Central memory CD4-positive, alpha-beta T cell (primary cell): Measurements from ENCODE around the gene NPFF.
A peak's percentile ranks its signal among the peaks of the same experiment; 100 is the strongest.
"Not testable (repeated sequence)": the region's sequence is repeated elsewhere in the genome, so short reads cannot be mapped to it uniquely, and the experiment has no call there.

Source experiments
- DNase-seq: peaks from one replicate; pipeline ENCODE4 v3.0.0; 2022
- total RNA-seq, 3 experiments: gene quantifications; one replicate each; lab custom pipeline; 2026; lab: John Stamatoyannopoulos, UW

NPFF gene, protein sequence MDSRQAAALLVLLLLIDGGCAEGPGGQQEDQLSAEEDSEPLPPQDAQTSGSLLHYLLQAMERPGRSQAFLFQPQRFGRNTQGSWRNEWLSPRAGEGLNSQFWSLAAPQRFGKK
- total RNA-seq = 0.14 to 0.33 (median 0.19) reads per million in 3 experiments

DNA sequence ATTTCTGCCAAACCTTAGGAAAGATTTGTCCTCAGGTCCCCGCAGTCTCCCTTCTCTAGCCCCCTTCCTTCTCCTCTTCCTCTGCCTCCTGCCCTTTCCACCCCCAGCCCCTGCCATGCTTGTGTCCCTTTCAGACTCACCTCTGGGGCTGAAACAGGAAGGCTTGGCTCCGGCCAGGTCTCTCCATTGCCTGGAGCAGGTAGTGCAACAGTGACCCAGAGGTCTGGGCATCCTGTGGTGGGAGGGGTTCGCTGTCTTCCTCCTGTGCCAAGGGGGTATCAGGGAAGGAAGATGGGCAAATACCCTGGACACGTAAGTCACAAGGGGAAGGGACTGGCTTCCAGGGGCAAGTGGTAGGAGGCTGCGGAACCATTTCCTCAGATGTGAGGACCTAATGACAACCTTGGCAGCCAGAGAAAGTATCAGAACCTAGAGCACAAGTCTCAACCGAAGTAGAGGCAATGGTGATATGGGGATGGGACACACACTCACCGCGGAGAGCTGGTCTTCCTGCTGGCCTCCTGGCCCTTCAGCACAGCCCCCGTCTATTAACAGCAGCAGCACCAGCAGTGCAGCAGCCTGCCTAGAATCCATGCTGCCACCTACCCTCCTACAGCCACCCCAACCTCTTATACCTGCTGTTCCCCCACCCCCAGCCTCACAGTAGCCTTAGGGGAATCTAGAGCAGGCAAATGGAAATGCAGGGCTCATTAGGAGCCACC lies at the start of gene NPFF:
TSS of gene NPFF (minus strand) at position 604 of the 722 bp plus-strand sequence. CDS start at position 594, 10 bp downstream.
- no peak for DNase-seq

- DNase-seq = no peak
Measured at GRCh38 chr12:53552361-53553327, 45.4 kb upstream of the NPFF start.

- DNase-seq = no peak
Measured at GRCh38 chr12:53551889-53552291, 44.6 kb upstream of the NPFF start.

- no peak for DNase-seq
Measured at GRCh38 chr12:53550595-53550994, 43.3 kb upstream of the NPFF start.

- DNase-seq = not testable (repeated sequence)
Measured at GRCh38 chr12:53550131-53550530, 42.8 kb upstream of the NPFF start.

- not testable (repeated sequence) for DNase-seq
Measured at GRCh38 chr12:53548354-53548753, 41.1 kb upstream of the NPFF start.

DNA sequence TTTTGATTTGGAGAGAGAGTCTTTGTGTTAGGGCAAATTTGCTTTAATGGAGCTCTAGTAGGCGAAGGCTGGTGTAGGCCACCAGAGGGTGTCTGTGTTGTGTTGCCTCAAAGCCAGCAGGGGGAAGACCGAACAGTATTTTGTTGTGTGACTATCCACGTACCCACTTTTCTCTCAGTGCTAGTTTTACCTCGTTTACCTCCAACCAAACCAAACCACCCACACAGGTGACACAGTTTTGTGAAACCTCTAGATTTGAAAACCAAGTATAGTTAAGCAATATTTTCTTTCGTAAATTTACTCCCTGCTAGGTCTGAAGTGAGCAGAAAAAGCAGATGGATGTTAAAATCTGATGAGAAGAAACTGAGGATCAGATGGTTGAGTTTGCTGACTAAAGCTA lies 36.3 kb upstream of the NPFF start:
- DNase-seq = peak; percentile 53

DNA sequence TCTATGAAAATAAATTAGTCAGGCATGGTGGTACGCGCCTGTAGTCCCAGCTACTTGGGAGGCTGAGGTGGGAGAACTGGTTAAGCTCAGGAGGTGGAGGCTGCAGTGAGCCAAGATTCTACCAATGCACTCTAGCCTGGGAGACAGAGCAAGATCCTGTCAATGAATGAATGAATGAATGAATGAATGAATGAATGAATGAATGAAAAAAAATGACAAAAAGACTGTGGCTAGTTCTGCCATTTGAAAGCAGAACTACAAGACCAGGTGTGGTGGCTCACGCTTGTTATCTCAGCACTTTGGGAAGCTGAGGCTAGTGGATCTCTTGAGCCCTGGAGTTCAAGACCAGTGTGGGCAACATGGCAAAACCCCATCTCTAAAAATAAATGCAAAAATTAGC lies 32.2 kb upstream of the NPFF start:
- DNase-seq = no peak

DNA sequence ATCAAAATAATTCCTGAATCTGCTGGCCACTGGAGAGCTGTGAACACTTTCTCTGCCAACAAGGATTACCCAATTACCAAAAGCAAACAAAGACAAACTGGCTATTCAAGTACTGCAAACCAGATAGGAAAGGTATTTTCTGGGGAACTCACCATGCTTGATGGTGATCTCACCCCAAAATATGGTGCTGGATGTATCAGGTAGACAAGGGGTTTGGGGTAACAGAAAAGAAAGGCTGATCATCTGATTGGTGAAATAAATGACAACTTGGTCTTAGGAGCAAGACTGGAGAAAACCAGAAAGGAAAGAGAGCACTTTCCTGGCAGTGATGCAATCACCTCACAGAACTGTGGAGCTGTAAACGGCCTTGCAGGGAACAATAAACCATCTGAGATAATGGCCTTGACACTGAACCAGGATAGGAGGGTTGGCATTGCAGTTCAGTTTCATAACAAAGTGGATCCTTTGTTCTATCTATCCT lies 31.0 kb upstream of the NPFF start:
- DNase-seq = no peak

DNA sequence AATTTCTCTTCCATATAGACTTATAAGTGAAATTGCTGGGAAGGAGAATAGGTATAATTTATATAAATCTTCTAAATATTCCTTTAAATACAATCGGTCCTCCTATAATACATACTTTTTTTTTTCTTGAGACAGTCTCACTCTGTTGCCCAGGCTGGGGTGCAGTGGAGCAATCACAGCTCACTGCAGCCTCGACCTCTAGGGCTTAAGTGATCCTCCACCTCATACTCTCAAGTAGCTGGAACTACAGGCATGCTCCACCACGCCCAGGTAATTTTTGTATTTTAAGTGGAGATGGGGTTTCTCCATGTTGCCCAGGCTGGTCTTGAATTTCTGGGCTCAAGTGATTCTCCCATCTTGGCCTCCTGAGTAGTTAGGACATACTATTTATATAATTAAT lies 29.7 kb upstream of the NPFF start:
- no peak for DNase-seq

DNA sequence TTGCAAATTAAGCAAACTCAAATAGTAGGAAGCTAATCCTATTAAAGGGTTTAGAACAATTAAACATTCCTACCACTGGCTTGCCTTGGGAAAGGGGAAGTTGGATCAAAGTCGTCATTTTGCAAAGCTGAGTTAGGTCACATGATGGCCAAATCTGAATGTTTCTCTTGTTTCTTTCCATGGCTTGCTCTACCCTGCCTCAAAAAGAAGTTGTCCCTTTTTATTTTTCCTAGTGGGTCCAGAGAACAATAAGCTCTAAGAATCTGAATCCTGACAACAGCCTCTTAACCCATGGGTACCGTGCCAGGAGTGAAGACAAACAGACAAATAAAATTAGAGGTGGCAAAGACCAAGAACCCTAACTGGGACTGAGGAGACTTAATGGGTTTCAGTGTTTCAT lies 26.2 kb upstream of the NPFF start:
- DNase-seq = no peak

DNA sequence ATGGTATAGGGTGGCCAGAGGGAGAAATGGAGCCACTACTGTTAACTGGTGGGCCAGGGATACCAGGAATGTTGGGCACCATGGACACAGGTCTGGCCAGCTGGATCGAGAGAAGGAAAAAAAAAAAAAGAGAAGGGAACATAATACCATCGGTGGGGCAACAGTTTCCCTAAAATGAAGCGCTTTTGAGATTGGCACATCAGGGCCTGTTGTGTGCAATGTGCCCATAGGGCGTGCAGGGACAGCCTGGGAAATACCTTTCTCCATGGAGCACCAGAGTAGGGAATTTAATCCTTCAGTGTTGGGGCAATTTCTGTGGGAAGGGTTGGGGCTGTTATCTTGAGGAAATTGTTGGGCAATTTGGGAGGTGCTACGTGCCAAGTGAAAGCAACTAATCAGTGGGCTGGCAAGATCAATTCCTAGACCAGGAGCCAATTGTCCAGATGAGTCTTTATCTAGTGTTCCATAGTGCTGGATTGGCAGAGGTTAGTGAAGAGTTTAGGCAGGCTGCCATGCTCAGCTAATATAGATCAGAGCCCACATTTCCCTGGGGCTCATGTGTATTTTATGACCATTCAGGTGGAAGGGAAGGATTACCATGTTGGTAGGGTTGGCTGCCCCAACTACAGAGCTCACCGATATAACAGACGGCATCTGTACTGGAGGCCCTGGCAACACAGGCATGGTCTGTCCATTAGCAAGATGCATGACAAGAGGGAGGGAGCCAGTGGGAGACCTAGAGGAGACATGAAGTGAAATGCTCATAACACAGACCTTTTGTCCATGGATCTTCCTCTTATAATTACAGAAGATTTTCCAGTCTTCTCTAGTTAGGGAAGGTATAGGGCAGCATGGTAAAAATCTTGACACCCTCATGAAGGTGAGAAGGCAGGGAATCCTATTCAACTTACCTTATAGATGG lies 25.5 kb upstream of the NPFF start:
- DNase-seq = no peak

DNA sequence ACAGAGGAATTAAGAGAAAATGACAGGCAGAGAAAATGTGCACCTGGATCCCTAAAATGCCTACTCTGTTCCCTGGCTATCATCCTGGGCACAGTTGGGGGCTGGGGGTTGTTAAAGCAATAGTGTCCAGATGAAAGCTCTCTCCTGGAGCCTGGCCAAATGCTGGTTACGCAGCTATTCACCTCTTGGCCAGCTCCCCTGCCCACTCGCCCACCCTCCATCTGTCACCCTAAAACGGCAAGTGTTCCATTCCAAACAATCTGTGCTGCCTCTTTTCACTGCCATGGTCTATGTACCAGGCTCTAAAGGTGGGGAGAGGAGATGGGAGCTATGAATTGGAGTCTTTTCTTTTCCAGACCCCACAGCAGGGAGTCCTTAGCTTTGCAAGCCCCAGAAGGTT lies 24.7 kb upstream of the NPFF start:
- DNase-seq = no peak

DNA sequence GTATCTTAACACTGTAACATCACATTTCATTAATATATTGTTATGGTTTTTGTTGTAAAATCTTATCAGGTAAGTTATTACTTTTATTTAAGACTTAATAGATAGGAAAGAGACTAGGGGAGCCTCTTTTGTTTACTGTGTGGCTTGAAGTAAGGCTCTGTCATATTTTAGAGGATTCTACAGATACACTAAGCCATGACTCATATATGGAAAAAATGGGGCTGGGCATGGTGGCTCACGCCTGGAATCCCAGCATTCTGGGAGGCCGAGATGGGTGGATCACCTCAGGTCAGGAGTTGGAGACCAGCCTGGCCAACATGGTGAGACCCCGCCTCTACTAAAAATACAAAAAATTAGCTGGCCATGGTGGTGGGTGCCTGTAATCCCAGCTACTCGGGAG lies 23.6 kb upstream of the NPFF start:
- DNase-seq = no peak

GRCh38 chr12:53530061-53530460 lies 22.8 kb upstream of the NPFF start:
- no peak for DNase-seq

DNA sequence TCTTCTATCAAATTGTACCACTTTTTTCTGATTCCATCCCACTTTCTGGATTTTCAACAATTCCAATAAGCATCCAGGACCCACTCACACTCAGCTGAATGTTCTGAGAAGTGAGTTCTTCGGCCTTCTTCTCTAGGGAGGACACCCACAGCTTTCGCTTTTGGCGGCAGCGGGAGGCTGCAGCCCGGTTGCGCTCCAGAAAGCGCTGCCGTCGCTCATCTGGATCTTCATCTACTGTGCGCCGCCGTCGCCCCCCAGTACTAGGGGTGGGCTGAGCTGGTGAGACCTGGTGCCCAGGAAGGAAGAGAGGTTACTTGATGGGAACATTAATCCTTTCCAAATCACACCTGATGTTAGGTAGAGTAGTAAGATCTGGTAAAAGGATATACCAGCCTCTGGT lies 17.2 kb upstream of the NPFF start:
- no peak for DNase-seq

GRCh38 chr12:53523131-53523530 lies 15.8 kb upstream of the NPFF start:
- DNase-seq = no peak

DNA sequence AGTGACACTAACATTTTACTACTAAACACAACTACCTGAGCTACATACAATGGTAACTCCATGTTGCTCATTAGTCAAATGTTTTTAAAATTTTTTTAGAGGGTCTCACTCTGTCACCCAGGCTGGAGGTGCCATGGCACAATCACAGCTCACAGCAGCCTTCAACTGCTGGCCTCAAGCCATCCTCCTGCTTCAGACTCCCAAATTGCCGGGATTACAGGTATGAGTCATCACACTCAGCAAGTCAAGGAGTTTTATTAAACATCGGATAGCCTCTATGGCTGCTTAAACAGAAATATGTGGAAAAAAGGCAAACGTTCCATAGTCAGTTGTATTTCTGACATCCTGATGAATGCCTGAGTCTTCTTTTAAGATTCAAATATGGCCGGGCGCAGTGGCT lies 11.1 kb upstream of the NPFF start:
- no peak for DNase-seq

DNA sequence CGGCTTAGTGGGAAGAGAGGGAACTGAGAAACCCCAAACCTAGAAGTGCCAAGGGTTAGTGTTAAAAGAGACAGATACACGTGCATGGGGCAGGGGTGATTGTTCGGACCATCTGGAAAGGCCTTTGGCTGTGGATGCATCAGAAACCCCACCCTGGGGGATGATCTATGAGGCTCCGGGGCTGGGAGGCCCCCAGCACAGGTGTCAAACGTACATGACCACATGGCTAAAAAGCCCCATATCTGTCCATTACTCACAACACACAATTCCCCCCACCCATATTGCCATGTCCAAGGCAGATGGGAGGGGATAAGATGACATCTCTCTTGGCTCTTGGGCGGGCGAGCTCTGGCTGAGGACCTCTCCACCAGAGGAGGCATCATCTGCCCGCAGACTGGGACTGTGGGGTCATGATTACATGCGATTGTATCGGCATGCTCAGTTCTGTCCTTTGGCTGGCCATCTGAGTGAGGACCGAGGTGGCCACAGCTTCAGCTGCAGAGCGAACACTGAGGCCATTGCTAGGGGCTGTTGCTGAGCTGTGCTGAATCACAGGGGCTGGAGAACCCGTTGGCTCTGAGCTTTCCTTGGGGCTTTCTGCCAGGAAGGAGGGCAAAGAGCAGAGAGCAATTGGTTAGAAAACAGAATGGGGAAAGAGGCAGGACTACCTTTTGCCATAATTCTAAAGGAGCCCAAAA lies 9.6 kb upstream of the NPFF start:
- DNase-seq = no peak

DNA sequence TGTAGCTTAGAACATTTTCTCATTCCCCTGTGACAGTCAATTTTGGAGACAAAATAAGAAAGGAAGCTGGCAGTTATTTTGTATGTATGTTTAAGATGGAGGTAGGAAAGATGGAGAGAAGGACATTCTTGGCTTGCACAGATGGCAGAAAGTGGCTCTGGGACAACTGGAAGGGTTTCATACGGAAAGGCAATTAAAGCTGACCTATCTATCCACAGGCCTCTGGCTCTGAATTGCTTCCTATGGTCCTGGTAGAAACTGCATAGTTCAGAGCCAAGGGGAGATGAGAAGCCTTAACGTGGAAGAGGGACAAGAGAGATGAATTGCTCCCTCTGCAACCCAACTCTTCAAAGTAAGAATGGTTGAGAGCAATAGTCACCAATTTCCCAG lies 8.0 kb upstream of the NPFF start:
- no peak for DNase-seq

GRCh38 chr12:53514628-53515290 lies 7.5 kb upstream of the NPFF start:
- DNase-seq = no peak
